SK-N-SH (cell line): ENCODE results near the gene OAF. TPM values are rescaled to one million over a fixed set of nuclear protein-coding genes. Genes with fewer than 3 reads are reported as not detected.
"Not testable (repeated sequence)": the region's sequence is repeated elsewhere in the genome, so short reads cannot be mapped to it uniquely, and the experiment has no call there.

ENCODE experiments used
- CTCF ChIA-PET: fragments of 300-600, 350-600 bp; formaldehyde crosslinking; extraction: SDS; loops from one replicate; lab custom pipeline; 2021; lab: Yijun Ruan, JAX
- POLR2A ChIA-PET: fragments of 350-600 bp; sonication (Branson Sonifier 250); formaldehyde crosslinking; extraction: SDS; loops from one replicate; lab custom pipeline; 2020; ENCODE audit warnings: antibody characterized with exemption, inconsistent platforms; lab: Yijun Ruan, JAX
- DNase-seq: peaks from one replicate; pipeline ENCODE4 v3.0.0; 2012
- H2AFZ ChIP-seq: fragments of 200-600 bp; sonication (generic); 2 replicates; pipeline ENCODE4 v1.8.1; 2016; ENCODE audit warnings: antibody characterized with exemption, mild to moderate bottlenecking, low read depth
- H3F3A ChIP-seq: fragments of 200-600 bp; sonication (generic); replicated peaks from 2 replicates; pipeline ENCODE3; 2016; ENCODE audit warnings: antibody characterized with exemption, mild to moderate bottlenecking; ENCODE audit not compliant: insufficient read depth
- H3K27ac ChIP-seq, 2 experiments: fragments of 200-500 bp in 1 of 2; fragments of 200-600 bp in 1 of 2; sonication (Bioruptor generic) in 1 of 2; sonication (generic), shearing (Covaris generic) in 1 of 2; 2 replicates each; pipeline versions ENCODE4 v1.5.1 to v1.6.1; 2014 to 2016; ENCODE audit warnings: low read depth in 2 of 2, inconsistent platforms in 1 of 2, low read length in 1 of 2, mild to moderate bottlenecking in 1 of 2, mixed read lengths in 1 of 2
- H3K27me3 ChIP-seq: fragments of 200-600 bp; sonication (generic), shearing (Covaris generic); 2 replicates; pipeline ENCODE4 v1.6.1; 2016; ENCODE audit warnings: mixed run types; ENCODE audit not compliant: insufficient read depth
- H3K36me3 ChIP-seq, 2 experiments: fragments of 200-500 bp in 1 of 2; fragments of 200-600 bp in 1 of 2; sonication (Bioruptor generic) in 1 of 2; sonication (generic) in 1 of 2; replicated peaks in 1 of 2; 2 replicates each; pipeline versions ENCODE3 to v1.5.1; 2014 to 2016; ENCODE audit warnings: low read length in 1 of 2, mild to moderate bottlenecking in 1 of 2; ENCODE audit not compliant: insufficient read depth in 2 of 2, control insufficient read depth in 1 of 2
- H3K4me1 ChIP-seq, 2 experiments: fragments of 200-500 bp in 1 of 2; fragments of 200-600 bp in 1 of 2; sonication (Bioruptor generic) in 1 of 2; sonication (generic), shearing (Covaris generic) in 1 of 2; 2 replicates each; pipeline versions ENCODE4 v1.5.1 to v1.6.1; 2014 to 2016; ENCODE audit warnings: low read depth in 1 of 2, low read length in 1 of 2, mixed run types in 1 of 2; ENCODE audit not compliant: insufficient read depth in 2 of 2, control insufficient read depth in 1 of 2
- H3K4me2 ChIP-seq: fragments of 200-600 bp; sonication (generic), shearing (Covaris generic); 2 replicates; pipeline ENCODE4 v1.6.1; 2017; ENCODE audit warnings: mixed run types
- H3K4me3 ChIP-seq, 2 experiments: fragments of 200-500 bp in 1 of 2; fragments of 200-600 bp in 1 of 2; sonication (Bioruptor generic) in 1 of 2; sonication (generic), shearing (Covaris generic) in 1 of 2; 2 replicates each; pipeline versions ENCODE4 v1.5.1 to v1.8.1; 2014 to 2016; ENCODE audit warnings: low read depth in 2 of 2, inconsistent platforms in 1 of 2, low read length in 1 of 2, mild to moderate bottlenecking in 1 of 2, mixed read lengths in 1 of 2, moderate library complexity in 1 of 2
- H3K79me2 ChIP-seq: fragments of 200-600 bp; sonication (generic); 2 replicates; pipeline ENCODE4 v1.8.1; 2017; ENCODE audit warnings: mild to moderate bottlenecking; ENCODE audit not compliant: insufficient read depth
- H3K9ac ChIP-seq: fragments of 200-600 bp; sonication (generic); 2 replicates; pipeline ENCODE4 v1.6.1; 2017; ENCODE audit warnings: mixed run types
- H3K9me2 ChIP-seq: fragments of 200-600 bp; sonication (generic); 2 replicates; pipeline ENCODE4 v1.6.1; 2017; ENCODE audit warnings: mixed run types
- H3K9me3 ChIP-seq: fragments of 200-600 bp; sonication (generic); 2 replicates; pipeline ENCODE4 v1.6.1; 2017; ENCODE audit warnings: mixed run types, mild to moderate bottlenecking, moderate library complexity
- H4K20me1 ChIP-seq: fragments of 200-600 bp; sonication (generic); 2 replicates; pipeline ENCODE4 v1.6.1; 2017; ENCODE audit warnings: mild to moderate bottlenecking, mixed run types; ENCODE audit not compliant: insufficient read depth
- FOXM1 ChIP-seq: IDR thresholded peaks from 2 replicates; pipeline ENCODE4 v1.4.0; 2012; ENCODE audit warnings: low read depth, mild to moderate bottlenecking
- GABPA ChIP-seq: IDR thresholded peaks from 2 replicates; pipeline ENCODE4 v1.4.0; 2012; ENCODE audit warnings: low read depth, mild to moderate bottlenecking
- GATA2 ChIP-seq: sonication (generic); formaldehyde crosslinking; IDR thresholded peaks from 2 replicates; pipeline ENCODE4 v1.5.0; 2020; ENCODE audit warnings: mild to moderate bottlenecking, missing genetic modification reagents
- MEF2A ChIP-seq: IDR thresholded peaks from 2 replicates; pipeline ENCODE4 v1.4.0; 2012; ENCODE audit warnings: low read depth, borderline replicate concordance
- MXI1 ChIP-seq: IDR thresholded peaks from 2 replicates; pipeline ENCODE4 v1.6.1; 2012; ENCODE audit warnings: mild to moderate bottlenecking, low read depth, low read length, improper control_type of control experiment
- SMC3 ChIP-seq: IDR thresholded peaks from 2 replicates; pipeline ENCODE4 v1.6.1; 2012; ENCODE audit warnings: low read depth, low read length, improper control_type of control experiment
- YY1 ChIP-seq: IDR thresholded peaks from 2 replicates; pipeline ENCODE4 v1.4.0; 2012; ENCODE audit warnings: low read depth, mild to moderate bottlenecking
- WGBS: methylation state at CpG from one replicate; pipeline ENCODE4 v1.1.6; 2017; ENCODE audit warnings: low lambda C conversion rate; 5-methylcytosine and 5-hydroxymethylcytosine counted together
- polyA plus RNA-seq, 3 experiments: library from polyadenylated mRNA; depleted of rRNA; stranded (reverse); fragments of >200 nt; gene quantifications; 2 replicates each; pipeline ENCODE4 v1.2.3, GENCODE V29; 2012
- TF ChIP-seq, protein P1 (sequence below): fragments of 200-600 bp; sonication (generic); IDR thresholded peaks from 2 replicates; pipeline ENCODE4 v1.6.1; 2017; ENCODE audit warnings: antibody characterized with exemption, mild to moderate bottlenecking, moderate library complexity
- TF ChIP-seq, protein P2 (sequence below): IDR thresholded peaks from 2 replicates; pipeline ENCODE4 v1.4.0; 2012; ENCODE audit warnings: low read depth, borderline replicate concordance
- TF ChIP-seq, protein P3 (sequence below): fragments of 150-350 bp; IDR thresholded peaks from 2 replicates; pipeline ENCODE4 v1.6.1; 2016; ENCODE audit warnings: mild to moderate bottlenecking, low read depth, low read length
- TF ChIP-seq, protein P4 (sequence below): IDR thresholded peaks from 2 replicates; pipeline ENCODE4 v1.4.0; 2012; ENCODE audit warnings: low read depth, borderline replicate concordance

OAF gene
- polyA plus RNA-seq, 1 of the 3 experiments (the other 2 are of a cell fraction), result 28.0 TPM

DNA sequence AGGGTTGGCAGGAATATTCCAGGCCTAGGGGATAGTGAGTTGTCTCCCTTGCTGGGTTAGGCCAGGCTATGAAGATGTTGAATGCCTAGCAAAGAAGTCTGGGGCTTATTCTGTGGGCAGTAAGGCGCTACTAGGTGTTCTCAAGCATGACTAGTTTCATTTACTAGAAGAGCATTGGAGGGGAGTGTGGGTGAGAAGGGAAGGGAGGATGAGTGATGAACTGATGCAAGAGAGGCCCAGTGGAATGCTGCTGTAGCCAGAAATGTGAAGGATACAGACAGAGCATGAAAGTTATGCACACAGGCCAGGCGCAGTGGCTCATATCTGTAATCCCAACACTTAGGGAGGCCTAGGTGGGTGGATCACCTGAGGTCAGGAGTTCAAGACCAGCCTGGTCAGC is 62.6 kb downstream of the OAF start:
- POLR2A ChIA-PET, result no interaction called here
- Histone ChIP-seq H3K27me3 (no peaks in the 10 kb centered on the region; the same call in 1 of the 2 replicates), H4K20me1 (no peaks in the 10 kb centered on the region), H3K4me3 (no peak overlapping the region), H3F3A (no peaks in the 10 kb centered on the region), H3K36me3 (no peaks in the 10 kb centered on the region), H3K9me2 (no peaks in the 10 kb centered on the region), H3K79me2 (no peaks in the 10 kb centered on the region), H3K9ac (no peak overlapping the region), H3K4me1 (peaks cover 0 to 5% of the 10 kb centered on the region in 2 experiments; a peak in 1 of 4 replicates), H2AFZ (no peak overlapping the region), H3K27ac (no peak overlapping the region), H3K4me2 (no peak overlapping the region), H3K9me3 (no peaks in the 10 kb centered on the region)
- DNase-seq, result no peak
- 92% methylated on average over 2 of the region's 2 CpGs for WGBS
- TF ChIP-seq YY1, result no peak
- no peak for TF ChIP-seq MXI1
- no peak for TF ChIP-seq GABPA
- CTCF ChIA-PET, result interaction anchor here (0.6 to 2.5 kb wide), 3 partner anchors 29 to 60 kb away, joined by 3 to 21 read pairs (median 3); no protein-coding TSS in a partner anchor

DNA sequence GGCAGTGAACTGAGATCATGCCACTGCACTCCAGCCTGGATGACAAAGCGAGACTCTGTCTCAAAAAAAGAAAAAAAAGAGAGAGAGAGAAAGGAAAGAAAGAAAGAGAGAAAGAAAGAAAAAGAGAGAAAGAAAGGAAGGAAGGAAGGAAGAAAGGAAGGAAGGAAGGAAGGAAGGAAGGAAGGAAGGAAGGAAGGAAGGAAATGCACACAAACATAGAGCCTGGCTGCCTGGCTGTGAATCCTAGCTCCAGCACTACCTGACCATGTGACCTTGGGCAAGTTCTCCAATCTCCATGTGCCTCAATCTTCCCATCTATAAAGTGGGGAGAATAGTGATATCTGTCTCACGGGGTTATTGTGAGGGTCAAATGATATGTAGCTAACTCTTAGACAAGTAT is 63.1 kb downstream of the OAF start:
- H3K9me2 ChIP-seq, H4K20me1 ChIP-seq, H3K9me3 ChIP-seq, H3K36me3 ChIP-seq, H3K4me3 ChIP-seq, H3K4me2 ChIP-seq, H3K9ac ChIP-seq, DNase-seq, H2AFZ ChIP-seq, POLR2A ChIA-PET, H3F3A ChIP-seq, H3K27ac ChIP-seq, H3K79me2 ChIP-seq, H3K4me1 ChIP-seq, H3K27me3 ChIP-seq: not testable (repeated sequence)
- WGBS, result 88% methylated on average over 2 of the region's 2 CpGs
- CTCF ChIA-PET, result interaction anchor here (0.6 to 2.5 kb wide), 3 partner anchors 28 to 61 kb away, joined by 3 to 21 read pairs (median 3); no protein-coding TSS in a partner anchor

DNA sequence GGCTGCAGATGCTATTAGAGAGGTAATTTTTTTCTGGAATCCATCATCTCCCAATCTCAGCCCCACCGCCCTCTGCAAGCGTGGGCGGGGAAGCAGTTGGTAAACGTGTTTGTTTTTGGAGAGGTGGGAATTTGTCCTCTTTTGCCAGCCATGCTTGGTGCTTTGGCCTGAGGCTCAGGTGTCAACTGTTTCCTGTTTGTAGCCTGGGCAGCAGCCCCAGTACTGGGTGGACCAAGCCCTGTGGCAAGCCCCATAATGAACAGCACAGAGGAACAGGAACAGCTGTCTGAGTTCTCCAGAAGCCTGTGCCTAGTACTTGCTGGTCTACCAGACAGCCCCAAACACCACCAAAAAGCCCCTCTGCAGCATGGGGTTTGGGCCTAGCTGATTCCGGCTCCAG is 68.7 kb downstream of the OAF start:
- Histone ChIP-seq H3K4me3 (no peak overlapping the region), H3F3A (no peaks in the 10 kb centered on the region), H3K36me3 (no peaks in the 10 kb centered on the region), H3K4me2 (no peak overlapping the region), H3K9ac (no peak overlapping the region), H3K9me2 (no peaks in the 10 kb centered on the region), H4K20me1 (no peaks in the 10 kb centered on the region), H2AFZ (no peak overlapping the region), H3K27ac (no peak overlapping the region), H3K27me3 (no peaks in the 10 kb centered on the region; the same call in 1 of the 2 replicates), H3K79me2 (no peaks in the 10 kb centered on the region), H3K9me3 (no peaks in the 10 kb centered on the region), H3K4me1 (peaks cover 0 to 31% of the 10 kb centered on the region in 2 experiments; a peak in 2 of 4 replicates)
- TF ChIP-seq GATA2 (CRISPR knock-in tag) (no peak), SMC3 (no peak), MEF2A (no peak), FOXM1 (no peak)
- TF ChIP-seq, protein P1, sequence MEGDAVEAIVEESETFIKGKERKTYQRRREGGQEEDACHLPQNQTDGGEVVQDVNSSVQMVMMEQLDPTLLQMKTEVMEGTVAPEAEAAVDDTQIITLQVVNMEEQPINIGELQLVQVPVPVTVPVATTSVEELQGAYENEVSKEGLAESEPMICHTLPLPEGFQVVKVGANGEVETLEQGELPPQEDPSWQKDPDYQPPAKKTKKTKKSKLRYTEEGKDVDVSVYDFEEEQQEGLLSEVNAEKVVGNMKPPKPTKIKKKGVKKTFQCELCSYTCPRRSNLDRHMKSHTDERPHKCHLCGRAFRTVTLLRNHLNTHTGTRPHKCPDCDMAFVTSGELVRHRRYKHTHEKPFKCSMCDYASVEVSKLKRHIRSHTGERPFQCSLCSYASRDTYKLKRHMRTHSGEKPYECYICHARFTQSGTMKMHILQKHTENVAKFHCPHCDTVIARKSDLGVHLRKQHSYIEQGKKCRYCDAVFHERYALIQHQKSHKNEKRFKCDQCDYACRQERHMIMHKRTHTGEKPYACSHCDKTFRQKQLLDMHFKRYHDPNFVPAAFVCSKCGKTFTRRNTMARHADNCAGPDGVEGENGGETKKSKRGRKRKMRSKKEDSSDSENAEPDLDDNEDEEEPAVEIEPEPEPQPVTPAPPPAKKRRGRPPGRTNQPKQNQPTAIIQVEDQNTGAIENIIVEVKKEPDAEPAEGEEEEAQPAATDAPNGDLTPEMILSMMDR, result no peak
- TF ChIP-seq, protein P2, sequence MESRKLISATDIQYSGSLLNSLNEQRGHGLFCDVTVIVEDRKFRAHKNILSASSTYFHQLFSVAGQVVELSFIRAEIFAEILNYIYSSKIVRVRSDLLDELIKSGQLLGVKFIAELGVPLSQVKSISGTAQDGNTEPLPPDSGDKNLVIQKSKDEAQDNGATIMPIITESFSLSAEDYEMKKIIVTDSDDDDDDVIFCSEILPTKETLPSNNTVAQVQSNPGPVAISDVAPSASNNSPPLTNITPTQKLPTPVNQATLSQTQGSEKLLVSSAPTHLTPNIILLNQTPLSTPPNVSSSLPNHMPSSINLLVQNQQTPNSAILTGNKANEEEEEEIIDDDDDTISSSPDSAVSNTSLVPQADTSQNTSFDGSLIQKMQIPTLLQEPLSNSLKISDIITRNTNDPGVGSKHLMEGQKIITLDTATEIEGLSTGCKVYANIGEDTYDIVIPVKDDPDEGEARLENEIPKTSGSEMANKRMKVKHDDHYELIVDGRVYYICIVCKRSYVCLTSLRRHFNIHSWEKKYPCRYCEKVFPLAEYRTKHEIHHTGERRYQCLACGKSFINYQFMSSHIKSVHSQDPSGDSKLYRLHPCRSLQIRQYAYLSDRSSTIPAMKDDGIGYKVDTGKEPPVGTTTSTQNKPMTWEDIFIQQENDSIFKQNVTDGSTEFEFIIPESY, result no peak
- TF ChIP-seq, protein P3, sequence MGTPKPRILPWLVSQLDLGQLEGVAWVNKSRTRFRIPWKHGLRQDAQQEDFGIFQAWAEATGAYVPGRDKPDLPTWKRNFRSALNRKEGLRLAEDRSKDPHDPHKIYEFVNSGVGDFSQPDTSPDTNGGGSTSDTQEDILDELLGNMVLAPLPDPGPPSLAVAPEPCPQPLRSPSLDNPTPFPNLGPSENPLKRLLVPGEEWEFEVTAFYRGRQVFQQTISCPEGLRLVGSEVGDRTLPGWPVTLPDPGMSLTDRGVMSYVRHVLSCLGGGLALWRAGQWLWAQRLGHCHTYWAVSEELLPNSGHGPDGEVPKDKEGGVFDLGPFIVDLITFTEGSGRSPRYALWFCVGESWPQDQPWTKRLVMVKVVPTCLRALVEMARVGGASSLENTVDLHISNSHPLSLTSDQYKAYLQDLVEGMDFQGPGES, result no peak
- TF ChIP-seq, protein P4, sequence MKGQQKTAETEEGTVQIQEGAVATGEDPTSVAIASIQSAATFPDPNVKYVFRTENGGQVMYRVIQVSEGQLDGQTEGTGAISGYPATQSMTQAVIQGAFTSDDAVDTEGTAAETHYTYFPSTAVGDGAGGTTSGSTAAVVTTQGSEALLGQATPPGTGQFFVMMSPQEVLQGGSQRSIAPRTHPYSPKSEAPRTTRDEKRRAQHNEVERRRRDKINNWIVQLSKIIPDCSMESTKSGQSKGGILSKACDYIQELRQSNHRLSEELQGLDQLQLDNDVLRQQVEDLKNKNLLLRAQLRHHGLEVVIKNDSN, result no peak
- no peak for DNase-seq
- ChIA-PET POLR2A (no interaction called here), CTCF (interaction anchor here (0.6 to 3.1 kb wide), 6 partner anchors 11 to 276 kb away, joined by 3 to 15 read pairs (median 4); partner anchors contain the start of gene POU2F3)
- 89% methylated on average over 5 of the region's 5 CpGs for WGBS
